BLaER1 treated with 17β-estradiol and CSF1 and Interleukin-3, amounts not matched to agents 10 nM and 100 nM (cell line): Measurements from ENCODE around the gene LPP.

Source experiments
- H3K27ac ChIP-seq, 11 experiments: shearing (Covaris generic); formaldehyde crosslinking; 2 replicates each; pipeline ENCODE4 v1.8.1; 2022
- H3K27me3 ChIP-seq, 11 experiments: shearing (Covaris generic); formaldehyde crosslinking; 2 replicates each; pipeline ENCODE4 v1.8.1; 2022
- H3K36me3 ChIP-seq, 11 experiments: shearing (Covaris generic); formaldehyde crosslinking; 2 replicates each; pipeline ENCODE4 v1.8.1; 2022
- H3K4me1 ChIP-seq, 10 experiments: shearing (Covaris generic); formaldehyde crosslinking; 2 replicates each; pipeline ENCODE4 v1.8.1; 2022
- H3K4me2 ChIP-seq, 11 experiments: shearing (Covaris generic); formaldehyde crosslinking; 2 replicates each; pipeline ENCODE4 v1.8.1; 2022
- H3K4me3 ChIP-seq, 10 experiments: shearing (Covaris generic); formaldehyde crosslinking; 2 replicates each; pipeline ENCODE4 v1.8.1; 2022
- H3K9ac ChIP-seq, 11 experiments: shearing (Covaris generic); formaldehyde crosslinking; 2 replicates each; pipeline ENCODE4 v1.8.1; 2022
- H3K9me3 ChIP-seq, 11 experiments: shearing (Covaris generic); formaldehyde crosslinking; replicated peaks in 1 of 11; 2 replicates each; pipeline ENCODE4 v1.8.1; 2022
- H4K20me1 ChIP-seq, 11 experiments: shearing (Covaris generic); formaldehyde crosslinking; 2 replicates each; pipeline ENCODE4 v1.8.1; 2022
- Cebpa-rat ChIP-seq, 11 experiments: shearing (Covaris generic); IDR thresholded peaks; 2 replicates each; pipeline ENCODE4 v1.8.1; 2022

LPP gene

GRCh38 chr3:188706599-188706998 lies 552.6 kb downstream of the LPP start:
- Histone ChIP-seq H4K20me1 (no peaks in the 10 kb centered on the region), H3K27ac (no peak overlapping the region), H3K4me2 (no peak overlapping the region), H3K27me3 (no peaks in the 10 kb centered on the region), H3K36me3 (peaks cover 0 to 24% (median 8%) of the 10 kb centered on the region in 11 experiments; a peak in 10 of 22 replicates), H3K4me3 (no peak overlapping the region), H3K9ac (no peak overlapping the region), H3K4me1 (peaks cover 0 to 61% (median 7%) of the 10 kb centered on the region in 10 experiments; a peak in 14 of 20 replicates), H3K9me3 (no peaks in the 10 kb centered on the region)
- no peak for TF ChIP-seq Cebpa-rat (IDR thresholded peaks at IDR 0.05)

DNA sequence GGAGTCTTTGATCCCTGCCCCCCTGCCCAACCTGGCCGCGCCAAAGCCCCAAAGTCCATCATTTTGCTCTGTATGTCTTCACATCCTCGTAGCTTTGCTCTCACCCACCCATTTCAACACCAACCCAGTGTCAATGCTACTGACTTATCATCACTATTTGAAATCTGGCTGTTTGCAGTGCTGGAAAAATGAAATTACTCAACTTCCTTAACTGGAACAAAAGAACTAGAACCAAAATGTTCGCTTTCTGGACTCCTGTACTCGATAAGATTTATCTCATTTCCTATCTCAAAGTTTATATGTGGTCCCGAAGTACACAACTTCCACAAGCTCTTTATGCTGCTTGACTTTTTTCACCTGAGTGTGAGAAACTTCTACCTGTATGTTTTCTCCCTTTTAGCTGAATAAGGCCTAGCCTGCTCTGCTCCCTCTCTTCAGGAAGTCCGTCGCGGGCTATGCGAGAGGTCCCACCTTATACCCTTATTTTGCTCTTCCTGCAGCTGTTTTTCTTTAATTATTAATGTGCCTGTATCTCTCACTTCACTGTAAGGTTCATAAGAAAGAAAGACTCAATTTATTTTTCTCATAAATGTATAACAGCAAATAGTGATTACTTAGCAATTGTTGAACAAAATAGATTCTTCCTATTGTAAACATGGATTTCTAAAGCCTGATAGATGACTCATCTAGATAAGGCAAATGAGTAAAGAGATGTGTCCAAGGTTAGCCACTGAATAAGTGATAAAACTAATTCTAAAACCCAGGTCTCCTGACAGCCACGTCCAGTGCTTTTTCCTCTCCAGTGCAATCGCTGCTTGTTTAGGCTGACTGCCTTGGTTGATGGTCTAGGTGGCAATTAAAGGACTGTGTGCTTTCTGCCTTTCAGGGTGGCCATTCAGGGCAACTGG lies 553.7 kb downstream of the LPP start:
- Histone ChIP-seq H3K9me3 (no peaks in the 10 kb centered on the region), H3K4me1 (peaks cover 0 to 62% (median 5%) of the 10 kb centered on the region in 10 experiments; a peak in 11 of 20 replicates), H3K4me3 (no peak overlapping the region), H3K36me3 (peaks cover 0 to 24% (median 8%) of the 10 kb centered on the region in 11 experiments; a peak in 10 of 22 replicates), H3K4me2 (peak overlapping the region in 3 of 11 experiments; percentile 27 to 49 (median 41); a peak in 5 of 22 replicates), H4K20me1 (no peaks in the 10 kb centered on the region), H3K27me3 (no peaks in the 10 kb centered on the region), H3K27ac (0 out of 22 replicates have a peak overlapping the region, but pooled peaks of 1 of the 11 experiments have one; percentile 12), H3K9ac (no peak overlapping the region)
- TF ChIP-seq Cebpa-rat (IDR thresholded peaks at IDR 0.05), result no peak

GRCh38 chr3:188711881-188712247 lies 557.9 kb downstream of the LPP start:
- no peaks in the 10 kb centered on the region for H3K27me3 ChIP-seq
- H3K4me2 ChIP-seq, result peak overlapping the region in 5 of 11 experiments; percentile 59 to 82 (median 79); a peak in 10 of 22 replicates
- H3K36me3 ChIP-seq, result peaks cover 0 to 35% (median 12%) of the 10 kb centered on the region in 11 experiments; a peak in 10 of 22 replicates
- no peaks in the 10 kb centered on the region for H4K20me1 ChIP-seq
- no peak for TF ChIP-seq Cebpa-rat (IDR thresholded peaks at IDR 0.05)
- no peaks in the 10 kb centered on the region for H3K9me3 ChIP-seq
- H3K4me3 ChIP-seq, result no peak overlapping the region
- H3K9ac ChIP-seq, result peak overlapping the region in 3 of 11 experiments; percentile 39 to 51 (median 43); a peak in 4 of 22 replicates
- peaks cover 0 to 58% (median 5%) of the 10 kb centered on the region in 10 experiments; a peak in 11 of 20 replicates for H3K4me1 ChIP-seq
- peak overlapping the region in 5 of 11 experiments; percentile 44 to 73 (median 63); a peak in 8 of 22 replicates for H3K27ac ChIP-seq

GRCh38 chr3:188712248-188712924 lies 558.4 kb downstream of the LPP start:
- Histone ChIP-seq H3K9me3 (no peaks in the 10 kb centered on the region), H3K9ac (peak overlapping the region in 3 of 11 experiments; percentile 39 to 51 (median 43); a peak in 4 of 22 replicates), H3K4me2 (peak overlapping the region in 5 of 11 experiments; percentile 59 to 82 (median 79); a peak in 10 of 22 replicates), H3K27ac (peak overlapping the region in 5 of 11 experiments; percentile 44 to 73 (median 63); a peak in 9 of 22 replicates), H3K4me1 (peaks cover 0 to 53% (median 5%) of the 10 kb centered on the region in 10 experiments; a peak in 11 of 20 replicates), H4K20me1 (no peaks in the 10 kb centered on the region), H3K4me3 (no peak overlapping the region), H3K27me3 (no peaks in the 10 kb centered on the region), H3K36me3 (peaks cover 0 to 35% (median 12%) of the 10 kb centered on the region in 11 experiments; a peak in 10 of 22 replicates)
- no peak for TF ChIP-seq Cebpa-rat (IDR thresholded peaks at IDR 0.05)

DNA sequence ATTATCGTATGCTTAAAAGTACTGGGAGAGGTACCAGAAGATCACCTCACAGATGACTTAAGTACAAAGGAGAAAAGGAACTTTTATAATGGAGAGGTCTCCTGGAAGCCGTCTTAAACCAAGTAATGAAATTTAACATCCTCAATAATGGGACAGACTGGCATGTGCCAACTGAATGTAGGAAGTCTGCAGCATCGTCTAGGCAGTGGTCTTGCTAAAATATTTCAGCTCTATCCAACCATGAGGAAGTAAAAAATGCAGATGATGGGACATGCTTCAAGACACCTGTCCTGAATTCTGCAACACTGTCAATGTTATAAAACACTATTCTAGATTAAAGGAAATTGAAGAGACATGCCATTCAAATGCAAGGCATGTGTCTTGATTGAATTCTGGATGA lies 559.0 kb downstream of the LPP start:
- Histone ChIP-seq H3K9ac (peak overlapping the region in 1 of 11 experiments; percentile 51; a peak in 1 of 22 replicates), H3K4me3 (no peak overlapping the region), H3K27ac (peak overlapping the region in 3 of 11 experiments; percentile 63 to 73 (median 69); a peak in 6 of 22 replicates), H4K20me1 (no peaks in the 10 kb centered on the region), H3K36me3 (peaks cover 0 to 34% (median 12%) of the 10 kb centered on the region in 11 experiments; a peak in 10 of 22 replicates), H3K27me3 (no peaks in the 10 kb centered on the region), H3K4me2 (peak overlapping the region in 4 of 11 experiments; percentile 69 to 82 (median 80); a peak in 4 of 22 replicates), H3K4me1 (peaks cover 0 to 47% (median 5%) of the 10 kb centered on the region in 10 experiments; a peak in 11 of 20 replicates), H3K9me3 (no peaks in the 10 kb centered on the region)
- TF ChIP-seq Cebpa-rat (IDR thresholded peaks at IDR 0.05), result no peak

GRCh38 chr3:188719545-188719944 lies 565.6 kb downstream of the LPP start:
- no peaks in the 10 kb centered on the region for H4K20me1 ChIP-seq
- H3K27ac ChIP-seq, result no peak overlapping the region
- no peaks in the 10 kb centered on the region for H3K27me3 ChIP-seq
- peaks cover 0 to 6% (median 0%) of the 10 kb centered on the region in 11 experiments; a peak in 2 of 22 replicates for H3K36me3 ChIP-seq
- no peak overlapping the region for H3K4me2 ChIP-seq
- H3K4me1 ChIP-seq, result peaks cover 0 to 32% (median 0%) of the 10 kb centered on the region in 10 experiments; a peak in 5 of 20 replicates
- H3K9ac ChIP-seq, result no peak overlapping the region
- H3K4me3 ChIP-seq, result no peak overlapping the region
- H3K9me3 ChIP-seq, result no peaks in the 10 kb centered on the region
- no peak for TF ChIP-seq Cebpa-rat (IDR thresholded peaks at IDR 0.05)

GRCh38 chr3:188720215-188720614 lies 566.3 kb downstream of the LPP start:
- no peak overlapping the region for H3K4me3 ChIP-seq
- H3K9me3 ChIP-seq, result no peaks in the 10 kb centered on the region
- no peak for TF ChIP-seq Cebpa-rat (IDR thresholded peaks at IDR 0.05)
- no peak overlapping the region for H3K27ac ChIP-seq
- no peak overlapping the region for H3K9ac ChIP-seq
- H3K36me3 ChIP-seq, result peaks cover 0 to 6% (median 0%) of the 10 kb centered on the region in 11 experiments; a peak in 2 of 22 replicates
- H3K4me2 ChIP-seq, result peak overlapping the region in 2 of 11 experiments; percentile 11 to 42; a peak in 3 of 22 replicates
- peaks cover 0 to 32% (median 0%) of the 10 kb centered on the region in 10 experiments; a peak in 5 of 20 replicates for H3K4me1 ChIP-seq
- no peaks in the 10 kb centered on the region for H4K20me1 ChIP-seq
- no peaks in the 10 kb centered on the region for H3K27me3 ChIP-seq

- no peak overlapping the region for H3K9ac ChIP-seq
- H3K36me3 ChIP-seq, result peaks cover 0 to 10% (median 0%) of the 10 kb centered on the region in 11 experiments; a peak in 2 of 22 replicates
- H3K27ac ChIP-seq, result no peak overlapping the region
- no peaks in the 10 kb centered on the region for H3K27me3 ChIP-seq
- no peak overlapping the region for H3K4me3 ChIP-seq
- H3K4me1 ChIP-seq, result peaks cover 0 to 30% (median 0%) of the 10 kb centered on the region in 10 experiments; a peak in 5 of 20 replicates
- peak overlapping the region in 3 of 11 experiments; percentile 11 to 42 (median 22); a peak in 4 of 22 replicates for H3K4me2 ChIP-seq
- H4K20me1 ChIP-seq, result no peaks in the 10 kb centered on the region
- no peaks in the 10 kb centered on the region for H3K9me3 ChIP-seq
- TF ChIP-seq Cebpa-rat (IDR thresholded peaks at IDR 0.05), result no peak
Observed at GRCh38 chr3:188720636-188721035, 566.7 kb downstream of the LPP start.
